Testis (tissue), 2 donors: Measurements from ENCODE around the gene IGFALS.
"Not testable (repeated sequence)": the region's sequence is repeated elsewhere in the genome, so short reads cannot be mapped to it uniquely, and the experiment has no call there.

Experiments used
- POLR2A ChIP-seq: fragments of 450-650 bp; IDR thresholded peaks from one replicate; pipeline ENCODE4 v1.6.1; 2017; ENCODE audit warnings: antibody characterized with exemption, mild to moderate bottlenecking, moderate library complexity
- TF ChIP-seq, protein P1 (sequence below), 3 experiments: fragments of 450-650 bp in 2 of 3; fragments of 200-600 bp in 1 of 3; sonication (generic) in 1 of 3; IDR thresholded peaks; one replicate each; pipeline ENCODE4 v1.5.1; 2016 to 2019; ENCODE audit warnings: antibody characterized with exemption in 3 of 3, mild to moderate bottlenecking in 2 of 3, moderate library complexity in 1 of 3

DNA sequence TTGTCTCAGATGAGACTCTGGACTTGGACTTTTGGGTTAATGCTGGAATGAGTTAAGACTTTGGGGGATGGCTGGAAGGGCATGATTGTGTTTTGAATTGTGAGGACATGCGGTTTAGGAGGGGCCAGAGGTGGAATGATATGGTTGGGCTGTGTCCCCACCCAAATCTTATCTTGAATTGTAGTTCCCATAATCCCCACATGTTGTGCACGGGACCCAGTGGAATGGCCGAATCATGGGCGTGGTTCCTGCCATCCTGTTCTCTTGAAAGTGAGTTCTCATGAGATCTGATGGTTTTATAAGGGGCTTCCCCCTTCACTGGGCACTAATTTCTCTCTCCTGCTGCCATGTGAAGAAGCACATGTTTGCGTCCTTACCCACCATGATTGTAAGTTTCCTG is 5.8 kb upstream of the IGFALS start:
- TF ChIP-seq POLR2A, result not testable (repeated sequence)
- TF ChIP-seq, protein P1, sequence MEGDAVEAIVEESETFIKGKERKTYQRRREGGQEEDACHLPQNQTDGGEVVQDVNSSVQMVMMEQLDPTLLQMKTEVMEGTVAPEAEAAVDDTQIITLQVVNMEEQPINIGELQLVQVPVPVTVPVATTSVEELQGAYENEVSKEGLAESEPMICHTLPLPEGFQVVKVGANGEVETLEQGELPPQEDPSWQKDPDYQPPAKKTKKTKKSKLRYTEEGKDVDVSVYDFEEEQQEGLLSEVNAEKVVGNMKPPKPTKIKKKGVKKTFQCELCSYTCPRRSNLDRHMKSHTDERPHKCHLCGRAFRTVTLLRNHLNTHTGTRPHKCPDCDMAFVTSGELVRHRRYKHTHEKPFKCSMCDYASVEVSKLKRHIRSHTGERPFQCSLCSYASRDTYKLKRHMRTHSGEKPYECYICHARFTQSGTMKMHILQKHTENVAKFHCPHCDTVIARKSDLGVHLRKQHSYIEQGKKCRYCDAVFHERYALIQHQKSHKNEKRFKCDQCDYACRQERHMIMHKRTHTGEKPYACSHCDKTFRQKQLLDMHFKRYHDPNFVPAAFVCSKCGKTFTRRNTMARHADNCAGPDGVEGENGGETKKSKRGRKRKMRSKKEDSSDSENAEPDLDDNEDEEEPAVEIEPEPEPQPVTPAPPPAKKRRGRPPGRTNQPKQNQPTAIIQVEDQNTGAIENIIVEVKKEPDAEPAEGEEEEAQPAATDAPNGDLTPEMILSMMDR (IDR thresholded peaks at IDR 0.05), result not testable (repeated sequence)
